NCI-H748 (cell line): Measurements from ENCODE around the gene LPCAT4.
"Not testable (repeated sequence)": the region's sequence is repeated elsewhere in the genome, so short reads cannot be mapped to it uniquely, and the experiment has no call there.

Experiments used
- DNase-seq: peaks from one replicate; lab custom pipeline; 2025; ENCODE audit not compliant: unreplicated experiment; lab: John Stamatoyannopoulos, UW

The LPCAT4 gene

DNA sequence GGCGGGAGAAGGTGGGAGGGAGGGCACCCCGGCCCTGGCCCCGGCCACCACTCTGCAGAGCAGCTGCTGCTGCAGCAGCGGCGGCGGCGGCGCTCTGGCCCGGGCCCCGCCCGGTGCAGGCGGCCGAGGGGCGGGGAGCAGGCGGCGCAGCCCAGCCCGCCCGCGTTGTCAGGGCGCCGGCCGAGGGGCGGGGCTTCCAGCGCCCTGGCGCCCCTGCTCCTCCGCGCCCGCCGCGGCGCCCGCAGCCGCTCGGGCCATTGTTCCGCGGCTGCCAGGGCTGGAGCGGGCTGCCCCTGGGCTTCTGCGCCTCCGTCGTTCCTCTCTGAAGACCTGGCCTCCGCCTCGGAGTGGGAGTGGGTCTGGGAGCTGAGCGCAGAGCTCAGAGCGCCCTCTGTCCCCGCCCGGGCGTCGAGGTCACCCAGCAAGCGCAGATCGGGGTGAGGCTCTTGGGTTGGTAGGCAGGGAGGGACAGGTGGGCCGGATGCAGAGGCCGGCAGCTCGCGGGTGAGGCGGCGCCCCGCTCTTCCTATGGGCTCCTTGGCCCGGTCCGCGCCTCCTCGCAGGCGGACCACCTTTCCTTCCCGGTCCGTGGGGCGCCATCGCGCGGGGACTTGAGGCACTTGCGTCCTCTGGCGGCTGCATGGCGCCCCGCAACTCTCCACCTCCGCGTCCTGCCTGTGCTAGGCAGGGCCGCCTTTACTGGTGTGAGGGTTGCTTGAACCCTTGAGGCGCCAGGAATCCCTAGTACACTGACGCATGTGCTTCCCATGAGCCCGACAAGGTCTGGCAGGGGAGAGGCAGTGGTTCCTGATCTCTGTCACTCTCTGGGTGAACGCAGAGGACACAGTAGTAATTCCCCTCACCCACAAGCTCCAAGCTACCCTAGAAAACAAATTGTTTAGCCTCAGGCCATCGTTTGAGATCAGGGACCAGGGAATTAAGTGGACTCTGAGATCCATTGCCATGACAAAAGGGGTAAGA lies at the start of gene LPCAT4:
LPCAT4 (minus strand) TSS at position 96 of the 981 bp plus-strand sequence. CDS start 96 bp downstream, outside the sequence.
- DNase-seq = peak; percentile 88

- not testable (repeated sequence) for DNase-seq
These were observed 42.5 kb upstream of the LPCAT4 start for GRCh38 chr15:34409511-34409910.

GRCh38 chr15:34408973-34409372 lies 42.0 kb upstream of the LPCAT4 start:
- not testable (repeated sequence) for DNase-seq

DNA sequence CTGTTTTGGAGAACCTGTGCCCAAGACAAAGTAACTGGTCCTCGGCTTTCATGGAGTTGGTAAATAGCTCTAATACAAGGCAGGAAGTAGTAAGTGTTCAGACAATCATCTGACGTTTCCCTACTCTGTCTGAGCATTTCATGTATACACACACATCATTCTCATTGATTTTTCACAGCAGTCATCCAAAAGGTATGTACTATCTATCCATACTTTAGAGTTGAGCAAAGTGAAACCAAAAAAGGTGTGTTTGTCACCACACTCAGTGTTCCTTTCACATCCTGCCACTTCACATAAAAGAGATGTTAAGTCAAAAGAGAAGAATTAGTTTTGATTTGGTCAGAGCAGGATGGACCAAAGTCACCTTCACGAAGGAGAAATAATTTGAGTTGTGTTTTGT lies 36.9 kb upstream of the LPCAT4 start:
- DNase-seq = not testable (repeated sequence)

- DNase-seq = not testable (repeated sequence)
These were observed 36.2 kb upstream of the LPCAT4 start for GRCh38 chr15:34403160-34403598.

- DNase-seq = not testable (repeated sequence)
These were observed 30.8 kb upstream of the LPCAT4 start for GRCh38 chr15:34397637-34398259.

- not testable (repeated sequence) for DNase-seq
These were observed 26.0 kb upstream of the LPCAT4 start for GRCh38 chr15:34392981-34393380.

GRCh38 chr15:34389594-34390086 lies 22.6 kb upstream of the LPCAT4 start:
- not testable (repeated sequence) for DNase-seq

DNA sequence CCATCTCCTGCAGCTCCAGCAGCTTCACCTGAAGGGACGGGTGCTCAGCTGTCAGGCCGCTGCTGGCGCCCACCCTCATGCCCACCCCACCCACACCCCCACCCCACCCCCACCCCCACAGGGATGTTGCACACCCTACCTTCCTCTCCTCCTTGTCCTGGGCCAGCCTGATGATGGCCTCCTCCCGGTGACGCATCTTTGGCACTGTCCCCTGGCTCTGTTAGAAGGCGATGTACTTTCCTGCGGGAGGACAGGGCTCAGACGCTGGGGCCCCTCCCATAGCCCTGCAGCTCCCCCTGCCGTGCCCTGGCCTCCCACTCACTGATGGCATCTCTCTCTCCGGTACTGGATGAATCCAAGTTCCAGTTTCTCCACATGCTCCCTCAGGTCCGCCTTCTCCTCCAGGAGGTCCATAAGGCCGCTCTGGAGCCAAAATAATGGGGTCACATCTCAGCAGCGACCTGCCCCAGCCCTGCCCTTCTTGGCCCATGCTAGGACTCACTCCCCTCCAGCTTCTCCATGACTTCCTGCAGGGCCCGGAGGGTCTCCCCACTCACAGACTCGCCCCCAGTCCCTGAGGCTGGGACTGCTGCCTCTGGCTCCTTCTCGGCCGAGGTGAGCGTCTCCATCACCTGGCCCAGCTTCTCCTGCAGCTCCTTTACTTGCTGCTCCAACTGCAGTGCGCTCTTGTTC lies 15.0 kb upstream of the LPCAT4 start:
- DNase-seq = not testable (repeated sequence)

DNA sequence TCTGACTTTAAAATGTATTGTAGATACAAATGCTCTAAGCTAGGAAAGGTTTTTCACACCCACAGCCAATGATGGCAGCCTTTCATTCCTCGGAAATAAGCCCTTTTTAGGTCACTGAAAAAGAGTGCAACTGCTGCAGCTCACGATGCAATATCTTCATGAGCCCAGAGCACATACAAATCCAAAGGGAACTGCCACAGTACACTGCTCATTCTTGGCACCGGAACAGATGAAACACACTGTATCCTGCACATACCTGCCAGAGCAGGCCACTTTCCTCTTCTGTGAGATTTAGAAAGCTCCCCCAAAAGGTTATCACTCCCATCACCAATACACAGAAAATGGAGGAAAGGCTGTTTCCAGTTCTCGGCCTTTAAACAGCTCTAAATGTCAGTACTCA lies 13.5 kb upstream of the LPCAT4 start:
- not testable (repeated sequence) for DNase-seq

DNA sequence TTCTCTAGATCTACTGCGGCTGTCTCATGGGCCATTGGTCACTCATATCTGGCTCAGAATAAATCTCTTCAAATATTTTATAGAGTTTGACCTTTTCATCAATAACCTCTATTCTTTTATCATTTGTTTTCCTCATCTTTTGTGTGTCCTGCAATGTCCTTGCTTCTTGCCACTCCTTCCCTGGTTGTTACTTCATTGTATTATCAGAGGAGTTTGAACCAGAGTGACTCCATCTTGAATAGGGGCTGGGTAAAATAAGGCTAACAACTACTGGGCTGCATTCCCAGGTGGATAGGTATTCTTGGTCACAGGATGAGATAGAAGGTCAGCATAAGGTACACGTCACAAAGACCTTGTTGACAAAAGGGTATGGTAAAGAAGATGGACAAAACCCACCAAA lies 9.9 kb upstream of the LPCAT4 start:
- DNase-seq = no peak

DNA sequence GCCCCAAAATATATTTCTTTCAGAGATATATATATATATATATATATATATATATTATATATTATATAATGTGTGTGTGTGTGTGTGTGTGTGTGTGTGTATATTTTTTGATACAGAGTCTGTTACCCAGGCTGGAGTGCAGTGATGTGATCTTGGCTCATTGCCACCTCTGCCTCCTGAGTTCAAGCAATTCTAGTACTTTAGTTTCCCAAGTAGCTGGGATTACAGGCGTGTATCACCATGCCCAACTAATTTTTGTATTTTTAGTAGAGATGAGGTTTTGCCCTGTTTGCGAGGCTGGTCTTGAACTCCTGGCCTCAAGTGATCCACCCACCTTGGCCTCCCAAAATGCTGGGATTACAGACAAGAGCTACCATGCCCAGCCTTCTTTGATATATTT lies 8.5 kb upstream of the LPCAT4 start:
- not testable (repeated sequence) for DNase-seq

GRCh38 chr15:34374816-34375215 lies 7.8 kb upstream of the LPCAT4 start:
- DNase-seq = no peak

- DNase-seq = no peak
These were observed 7.0 kb upstream of the LPCAT4 start for GRCh38 chr15:34373951-34374350.

DNA sequence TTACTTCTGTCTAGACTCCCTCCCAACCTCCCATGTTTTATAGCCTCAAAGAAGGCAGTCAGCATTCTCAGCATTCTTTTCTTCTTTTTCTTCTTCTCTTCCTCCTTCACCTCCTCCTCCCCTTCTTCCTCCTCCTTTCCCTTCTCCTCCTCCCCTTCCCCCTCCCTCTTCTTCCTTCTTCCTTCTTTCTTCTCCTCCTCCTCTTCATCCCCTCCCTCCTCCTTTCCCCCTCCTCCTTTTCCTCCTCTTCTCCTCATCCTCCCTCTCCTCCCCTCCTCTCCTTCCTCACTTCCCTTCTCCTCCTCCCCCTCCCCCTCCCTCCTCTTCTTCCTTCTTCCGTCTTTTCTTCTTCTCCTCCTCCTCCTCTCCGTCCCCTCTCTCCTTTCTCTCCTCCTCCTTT lies 3.6 kb upstream of the LPCAT4 start:
- DNase-seq = no peak

DNA sequence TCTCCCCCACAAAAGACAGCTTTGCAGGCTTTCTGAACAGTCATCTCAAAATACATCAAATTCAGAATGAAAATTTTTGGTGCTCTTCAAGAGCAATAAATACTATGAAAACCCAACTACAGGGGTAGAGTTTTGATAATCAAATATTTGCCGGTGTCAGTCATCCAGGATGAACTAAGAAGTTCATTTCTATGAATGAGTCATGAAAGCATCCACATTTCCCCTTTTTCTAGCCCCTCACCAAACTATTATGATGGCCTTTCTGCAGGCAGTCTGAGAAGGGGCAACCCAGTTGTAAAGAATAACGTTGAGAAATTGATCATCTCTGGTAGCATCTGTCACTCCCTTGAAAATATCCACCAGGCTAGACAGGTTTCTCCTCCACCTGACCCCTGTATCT lies 3.1 kb upstream of the LPCAT4 start:
- DNase-seq = no peak

DNA sequence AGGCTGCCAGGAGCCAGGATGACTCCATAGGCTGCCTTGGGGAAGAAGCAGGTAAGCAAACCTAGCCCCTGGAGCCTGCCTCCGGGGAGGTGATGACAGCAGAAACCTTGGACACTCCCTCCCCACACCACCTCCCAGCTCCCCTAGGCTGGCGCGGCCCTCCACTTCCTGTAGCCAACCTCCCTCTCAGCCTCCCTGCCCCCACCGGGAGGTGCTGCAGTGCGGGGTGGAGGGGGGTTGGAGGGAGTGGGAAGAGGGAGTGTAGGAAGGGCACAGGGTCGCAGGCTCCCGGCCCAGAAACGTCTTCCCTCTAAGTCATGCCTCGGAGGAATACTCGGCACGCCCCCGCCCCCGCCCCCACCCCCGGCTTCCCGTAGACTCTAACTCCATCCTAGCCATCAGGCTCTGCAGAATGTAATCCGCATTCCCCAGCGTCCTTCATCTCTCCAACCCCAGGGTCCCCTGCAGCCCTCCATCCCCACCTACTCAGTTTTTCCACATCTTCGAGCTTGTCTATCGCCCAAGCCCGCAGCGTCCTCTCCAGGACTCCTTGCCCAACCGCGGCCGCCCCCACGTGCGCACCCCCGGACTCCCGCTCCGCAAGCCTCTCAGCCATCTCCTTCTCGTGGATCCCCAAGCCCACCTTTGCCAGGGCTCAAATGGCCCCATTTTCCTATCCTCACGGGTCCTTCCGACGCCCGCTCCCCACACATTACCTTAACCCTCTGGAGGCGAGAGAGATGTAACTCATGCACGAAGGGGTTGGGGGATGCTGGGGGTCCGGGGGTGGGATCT lies 528 bp downstream of the LPCAT4 start:
- DNase-seq = peak; percentile 81

DNA sequence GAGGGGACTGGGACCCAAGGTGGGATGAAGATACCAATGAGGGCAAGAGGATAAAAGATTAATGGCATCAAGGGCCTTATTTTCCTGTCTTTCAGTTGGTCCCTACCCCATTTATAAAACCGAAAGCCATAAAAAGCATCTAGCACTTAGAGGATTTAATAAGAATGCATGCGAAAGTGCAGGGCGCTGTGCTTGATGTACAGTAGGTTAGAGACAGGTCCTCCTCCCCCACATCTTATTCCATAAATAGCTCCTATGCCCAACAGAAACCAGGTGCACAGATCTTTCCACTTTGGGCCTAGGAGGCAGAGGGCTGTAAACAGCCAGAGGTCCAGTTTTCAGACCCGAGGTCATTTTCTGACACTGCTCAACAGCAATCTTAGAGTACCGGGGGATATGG lies 1.2 kb downstream of the LPCAT4 start:
- no peak for DNase-seq

DNA sequence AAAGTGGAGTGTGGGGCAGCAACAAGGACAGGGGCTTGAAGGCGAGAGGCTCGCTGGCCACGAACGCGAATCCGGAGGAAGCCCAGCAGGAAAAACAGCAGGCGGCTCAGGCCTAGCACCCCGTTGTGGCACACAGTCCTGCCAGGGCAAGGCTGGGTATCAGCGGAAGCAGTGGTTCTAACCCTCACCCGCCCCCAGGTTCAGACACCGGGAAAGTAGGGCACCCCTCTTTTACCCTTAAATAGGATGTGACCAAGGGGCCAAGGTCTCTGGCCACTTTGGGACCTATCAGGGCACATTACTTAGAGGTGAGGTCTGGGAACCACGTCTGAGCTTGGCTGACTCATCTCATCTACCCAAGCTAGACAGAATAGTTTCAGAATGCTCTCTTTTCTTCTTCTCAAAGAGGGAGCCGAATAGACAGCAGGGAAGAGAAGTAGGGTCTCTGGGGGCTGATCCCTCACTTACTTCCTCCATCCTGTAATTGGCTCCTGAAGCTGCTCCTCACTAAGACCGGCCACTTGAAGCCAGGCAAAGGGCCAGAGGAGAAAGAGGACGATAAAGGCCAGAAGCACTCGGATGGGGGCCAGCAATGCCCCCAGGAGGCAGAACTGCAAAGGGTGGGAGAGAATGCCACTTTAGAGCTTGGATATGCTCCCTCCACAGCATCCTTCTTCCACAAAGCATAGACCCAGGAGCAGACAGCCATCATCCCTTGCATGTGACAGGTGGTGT lies 1.7 kb downstream of the LPCAT4 start:
- no peak for DNase-seq

DNA sequence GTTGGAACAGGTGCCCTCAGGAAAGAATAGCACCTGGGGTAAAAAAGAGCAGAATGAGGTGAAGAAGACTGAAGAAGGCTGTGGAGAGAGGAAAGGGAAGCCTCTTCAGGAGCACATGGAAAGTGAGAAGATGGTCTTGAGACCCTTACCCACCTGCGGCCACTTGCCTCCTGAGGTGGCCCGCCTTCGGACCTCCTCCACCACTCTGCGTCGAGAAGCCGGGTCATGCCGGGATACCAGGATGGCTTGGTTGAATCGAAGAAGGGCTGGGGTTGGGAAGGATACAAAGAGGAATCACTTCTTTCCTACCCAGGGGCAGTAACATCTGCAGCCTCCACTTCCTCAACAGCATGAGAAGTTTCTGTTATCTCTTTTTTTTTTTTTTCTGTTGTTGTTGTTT lies 3.0 kb downstream of the LPCAT4 start:
- no peak for DNase-seq
